A549 (cell line): ENCODE measurements around the gene TCTN1.

Source experiments
- CBX2 ChIP-seq: fragments of 200-600 bp; sonication (generic); IDR thresholded peaks from 2 replicates; pipeline ENCODE4 v1.6.1; 2016; ENCODE audit warnings: low read depth, mild to moderate bottlenecking, borderline replicate concordance
- CHD2 ChIP-seq: fragments of 150-350 bp; IDR thresholded peaks from 2 replicates; pipeline ENCODE4 v1.6.1; 2014; ENCODE audit warnings: low read length; ENCODE audit not compliant: partially characterized antibody
- CTCF ChIP-seq: fragments of >200 bp; sonication (Bioruptor Twin); formaldehyde crosslinking; IDR thresholded peaks from 3 replicates; pipeline ENCODE4 v1.5.1; 2016
- ELK1 ChIP-seq: fragments of 150-350 bp; IDR thresholded peaks from 2 replicates; pipeline ENCODE4 v1.6.1; 2014; ENCODE audit warnings: low read depth, mild to moderate bottlenecking, low read length
- EP300 ChIP-seq, 2 experiments: fragments of >200 bp; sonication (Bioruptor Twin); formaldehyde crosslinking; IDR thresholded peaks; 2 replicates in 1 of 2; 3 replicates in 1 of 2; pipeline ENCODE4 v1.6.1; 2016 to 2017
- HOXB13 ChIP-seq: fragments of 250-450 bp; sonication (Bioruptor Pico); IDR thresholded peaks from 2 replicates; pipeline ENCODE4 v1.5.0; 2020; ENCODE audit warnings: low read depth, mild to moderate bottlenecking, moderate library complexity
- JUN ChIP-seq, 2 experiments: fragments of >200 bp; sonication (Bioruptor Twin); formaldehyde crosslinking; IDR thresholded peaks; 2 replicates in 1 of 2; 3 replicates in 1 of 2; pipeline ENCODE4 v1.6.1; 2016 to 2017
- MYC ChIP-seq: IDR thresholded peaks from 2 replicates; pipeline ENCODE4 v1.6.1; 2012; ENCODE audit warnings: mild to moderate bottlenecking, inconsistent platforms, low read length, improper control_type of control experiment, borderline replicate concordance
- POLR2A ChIP-seq: IDR thresholded peaks from 2 replicates; pipeline ENCODE4 v1.6.1; 2012; ENCODE audit warnings: mild to moderate bottlenecking, low read length
- RNF2 ChIP-seq: fragments of 200-600 bp; sonication (generic); IDR thresholded peaks from 2 replicates; pipeline ENCODE4 v1.6.1; 2016; ENCODE audit warnings: low read depth, mild to moderate bottlenecking, antibody characterized with exemption, moderate library complexity, borderline replicate concordance
- TF ChIP-seq, protein P1 (sequence below): IDR thresholded peaks from 2 replicates; pipeline ENCODE4 v1.6.1; 2012

DNA sequence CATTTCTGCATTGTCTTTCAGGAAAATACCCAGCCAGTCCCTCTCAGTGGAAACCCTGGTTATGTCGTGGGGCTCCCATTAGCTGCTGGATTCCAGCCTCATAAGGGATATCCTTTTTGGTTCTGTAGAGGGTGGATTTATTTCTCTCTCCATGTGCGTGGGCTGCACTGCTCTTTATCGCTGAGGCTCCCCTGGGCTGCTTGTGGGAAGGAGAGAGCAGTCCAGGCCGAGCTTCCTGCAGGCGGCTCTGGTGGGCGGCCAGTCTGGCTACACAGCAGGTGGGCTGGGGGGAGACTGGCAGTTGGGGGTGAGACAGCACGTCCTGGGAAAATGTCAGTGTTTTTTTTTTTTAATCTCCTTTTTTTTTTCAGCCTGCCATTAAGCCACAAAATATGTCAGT is 27.6 kb downstream of the TCTN1 start:
- no peak for TF ChIP-seq MYC
- no peak for TF ChIP-seq HOXB13 (CRISPR knock-in tag)
- no peak for TF ChIP-seq POLR2A
- TF ChIP-seq, protein P1, sequence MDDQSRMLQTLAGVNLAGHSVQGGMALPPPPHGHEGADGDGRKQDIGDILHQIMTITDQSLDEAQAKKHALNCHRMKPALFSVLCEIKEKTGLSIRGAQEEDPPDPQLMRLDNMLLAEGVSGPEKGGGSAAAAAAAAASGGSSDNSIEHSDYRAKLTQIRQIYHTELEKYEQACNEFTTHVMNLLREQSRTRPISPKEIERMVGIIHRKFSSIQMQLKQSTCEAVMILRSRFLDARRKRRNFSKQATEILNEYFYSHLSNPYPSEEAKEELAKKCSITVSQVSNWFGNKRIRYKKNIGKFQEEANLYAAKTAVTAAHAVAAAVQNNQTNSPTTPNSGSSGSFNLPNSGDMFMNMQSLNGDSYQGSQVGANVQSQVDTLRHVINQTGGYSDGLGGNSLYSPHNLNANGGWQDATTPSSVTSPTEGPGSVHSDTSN = no peak
- TF ChIP-seq EP300 (IDR thresholded peaks at IDR 0.05) = no peak
- no peak for TF ChIP-seq RNF2
- no peak for TF ChIP-seq CTCF
- TF ChIP-seq ELK1 = no peak
- no peak for TF ChIP-seq JUN (IDR thresholded peaks at IDR 0.05)
- no peak for TF ChIP-seq CBX2
- no peak for TF ChIP-seq CHD2
